ENCODE data around the gene CELSR1.

Gene CELSR1

GRCh38 chr22:46349681-46350080 is 187.7 kb downstream of the CELSR1 start:
- DNase-seq (ENCODE audit: low read depth), result no peak

DNA sequence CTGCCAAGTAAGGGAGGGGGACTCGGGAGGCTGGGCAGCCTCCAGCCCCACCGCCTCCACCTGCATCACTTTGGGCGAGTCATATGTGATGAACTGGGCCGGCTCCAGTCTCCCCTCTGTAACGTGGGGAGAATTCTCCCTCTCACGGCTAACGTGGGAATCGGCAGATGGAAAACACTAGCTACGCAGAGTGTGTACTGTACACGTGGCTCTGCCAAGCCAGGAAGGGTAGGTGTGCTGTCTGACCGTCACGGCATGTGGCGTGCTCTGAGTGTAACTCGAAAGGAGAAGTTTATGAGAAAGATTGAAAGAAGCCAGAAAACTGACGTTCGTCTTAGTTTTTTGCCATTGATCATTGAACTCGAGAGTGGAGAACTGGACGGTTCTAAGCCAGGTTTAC is 188.2 kb downstream of the CELSR1 start:
- no peak for DNase-seq (ENCODE audit: low read depth)

DNA sequence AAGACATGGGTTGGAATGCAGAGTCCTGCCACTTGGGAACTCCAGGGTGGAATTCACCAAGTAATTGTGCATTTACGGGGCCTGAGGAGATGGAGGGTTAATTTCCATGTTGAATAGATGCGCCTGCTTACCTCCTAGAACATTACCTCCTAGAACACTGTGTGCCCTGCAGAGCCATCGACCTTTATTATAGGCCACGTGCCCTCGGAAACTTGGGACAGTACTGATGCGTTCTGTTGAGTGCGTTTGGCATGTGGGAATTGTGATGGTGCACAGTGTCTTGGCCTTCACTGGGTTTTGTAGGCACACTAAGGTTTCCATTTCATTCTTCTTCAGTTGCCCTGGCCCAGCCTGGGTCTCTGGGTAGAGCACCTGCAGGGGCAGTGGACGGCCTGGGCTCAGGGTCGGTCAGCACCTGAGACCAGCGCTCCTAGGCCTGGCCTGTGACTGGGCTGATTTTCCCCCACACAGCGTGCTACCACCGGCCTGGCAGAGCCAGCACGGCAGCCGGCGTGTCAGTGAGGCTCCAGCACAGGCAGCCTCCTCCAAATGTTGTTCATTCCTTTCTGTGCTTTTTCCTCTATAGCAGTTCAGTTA is 189.2 kb downstream of the CELSR1 start:
- DNase-seq (ENCODE audit: low read depth), result no peak

GRCh38 chr22:46347646-46348045 is 189.8 kb downstream of the CELSR1 start:
- DNase-seq (ENCODE audit: low read depth), result no peak

DNA sequence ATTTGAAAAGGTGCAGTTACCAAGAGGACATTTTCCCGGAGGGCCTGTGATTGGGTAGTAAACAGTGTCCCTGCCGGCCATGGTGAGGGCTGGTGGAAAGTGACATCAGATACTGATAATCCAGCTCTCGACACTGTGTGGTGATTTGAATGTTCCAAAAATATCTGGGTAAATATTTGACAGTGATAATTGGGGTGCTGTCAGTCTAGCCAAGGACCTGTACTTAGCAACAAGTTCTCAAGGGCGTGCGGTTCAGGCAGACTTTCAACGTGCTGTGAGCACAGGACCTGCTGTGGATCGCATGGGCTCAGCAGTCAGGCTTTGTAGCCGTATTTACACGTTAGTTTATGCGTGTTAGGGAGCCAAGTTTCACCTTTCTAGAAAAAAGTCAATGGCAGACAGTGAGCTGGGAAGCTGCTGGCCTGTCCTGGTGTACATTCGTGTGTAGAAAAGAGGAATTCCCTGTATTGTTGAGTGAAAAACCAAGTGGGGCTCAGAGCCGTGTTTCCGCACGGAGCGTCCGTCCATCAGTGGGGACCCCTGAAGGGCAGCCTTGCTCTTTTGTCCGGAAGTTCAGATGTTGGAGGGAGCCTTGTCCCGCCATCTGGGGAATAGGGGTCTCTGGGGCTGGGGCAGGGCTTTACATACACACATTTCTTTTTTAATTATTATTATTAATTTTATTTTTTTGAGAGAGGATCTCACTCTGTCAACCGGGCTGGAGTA is 190.6 kb downstream of the CELSR1 start:
- no peak for DNase-seq (ENCODE audit: low read depth)

GRCh38 chr22:46340676-46341075 is 196.7 kb downstream of the CELSR1 start:
- no peak for DNase-seq (ENCODE audit: low read depth)

DNA sequence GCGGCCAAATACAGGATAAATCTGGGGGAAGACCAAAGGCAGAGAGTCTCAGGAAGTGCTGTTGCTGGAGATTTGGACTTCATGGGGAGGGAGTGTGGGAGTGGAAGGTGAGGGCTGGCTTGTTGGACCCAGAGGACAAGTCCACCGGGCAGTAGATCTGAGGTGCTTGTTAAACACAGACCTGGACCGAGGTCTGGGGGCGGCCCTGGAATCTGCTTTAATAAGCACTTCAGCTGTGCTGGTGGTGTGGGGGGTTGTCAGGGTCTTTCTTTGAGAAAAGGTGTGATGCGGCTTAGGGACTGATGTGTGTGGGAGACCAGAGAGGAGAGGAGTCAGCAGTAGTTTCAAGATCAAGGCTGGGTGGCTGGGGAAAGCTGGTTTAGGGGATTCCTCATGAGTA is 197.5 kb downstream of the CELSR1 start:
- no peak for DNase-seq (ENCODE audit: low read depth)

GRCh38 chr22:46338636-46339035 is 198.8 kb downstream of the CELSR1 start:
- no peak for DNase-seq (ENCODE audit: low read depth)

DNA sequence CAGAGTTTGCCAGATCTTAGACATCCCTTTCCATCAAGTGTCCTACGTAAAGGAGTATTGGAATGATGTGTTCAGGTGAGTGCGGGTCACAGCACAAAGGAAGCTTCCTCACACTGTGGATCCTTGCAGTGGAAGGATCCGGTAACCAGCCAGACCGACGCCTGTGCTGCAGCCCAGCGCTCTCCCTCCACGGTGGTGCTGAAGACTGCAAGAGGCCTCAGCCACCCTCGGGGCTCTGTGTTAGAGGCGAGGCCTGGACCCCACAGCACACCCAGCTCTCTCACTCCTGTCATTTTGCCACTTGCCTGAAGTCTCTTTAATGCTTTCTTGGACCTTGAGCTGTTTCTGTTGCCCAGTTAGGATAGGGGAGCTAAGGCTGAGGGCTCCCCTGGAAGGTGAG is 199.6 kb downstream of the CELSR1 start:
- DNase-seq (ENCODE audit: low read depth), result no peak

DNA sequence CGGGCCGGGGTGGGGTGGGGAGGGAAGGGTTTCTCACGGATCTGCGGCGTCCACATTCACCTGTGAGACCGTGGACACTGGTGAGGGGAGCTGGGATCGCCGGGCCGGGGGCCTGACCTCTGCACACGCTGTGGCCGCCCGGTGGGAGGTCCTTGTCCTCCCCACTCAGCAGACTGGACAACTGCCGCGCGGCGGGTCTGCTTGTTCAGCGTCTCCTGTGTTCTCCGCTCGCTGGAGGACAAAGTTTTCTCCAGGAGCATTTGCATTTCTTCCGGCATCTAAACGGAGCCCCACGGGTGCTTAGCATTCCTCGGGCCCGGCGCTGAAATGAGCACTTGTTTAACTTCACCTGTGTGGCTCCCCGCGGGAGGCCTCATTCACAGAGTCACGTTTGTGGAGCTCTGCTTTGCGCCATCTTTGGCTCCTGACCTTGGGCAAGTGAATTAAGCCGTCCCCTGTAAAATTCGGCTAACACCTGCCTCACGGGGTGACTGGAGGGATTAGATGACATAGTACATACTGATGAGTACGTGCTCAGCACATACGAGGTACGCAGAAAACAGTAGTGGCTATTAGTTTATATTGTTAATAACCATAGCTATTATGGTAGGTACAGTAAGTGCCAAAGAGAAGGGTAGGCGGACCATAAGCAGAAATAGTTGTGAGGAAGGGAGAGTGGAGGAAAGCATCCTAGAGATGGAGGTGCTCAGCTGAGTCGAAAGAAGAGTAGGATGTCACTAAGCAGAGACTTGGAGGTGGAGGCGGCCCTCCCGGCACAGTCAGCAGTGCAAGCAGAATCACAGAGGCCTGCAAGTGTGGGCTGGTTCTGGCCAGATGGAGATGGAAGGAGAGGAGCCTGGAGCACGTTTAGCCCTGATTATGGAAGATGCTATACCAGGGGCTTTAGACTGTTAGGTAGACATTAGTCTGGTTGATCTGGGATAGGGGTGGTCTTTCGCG is 201.0 kb downstream of the CELSR1 start:
- DNase-seq (ENCODE audit: low read depth), result no peak

DNA sequence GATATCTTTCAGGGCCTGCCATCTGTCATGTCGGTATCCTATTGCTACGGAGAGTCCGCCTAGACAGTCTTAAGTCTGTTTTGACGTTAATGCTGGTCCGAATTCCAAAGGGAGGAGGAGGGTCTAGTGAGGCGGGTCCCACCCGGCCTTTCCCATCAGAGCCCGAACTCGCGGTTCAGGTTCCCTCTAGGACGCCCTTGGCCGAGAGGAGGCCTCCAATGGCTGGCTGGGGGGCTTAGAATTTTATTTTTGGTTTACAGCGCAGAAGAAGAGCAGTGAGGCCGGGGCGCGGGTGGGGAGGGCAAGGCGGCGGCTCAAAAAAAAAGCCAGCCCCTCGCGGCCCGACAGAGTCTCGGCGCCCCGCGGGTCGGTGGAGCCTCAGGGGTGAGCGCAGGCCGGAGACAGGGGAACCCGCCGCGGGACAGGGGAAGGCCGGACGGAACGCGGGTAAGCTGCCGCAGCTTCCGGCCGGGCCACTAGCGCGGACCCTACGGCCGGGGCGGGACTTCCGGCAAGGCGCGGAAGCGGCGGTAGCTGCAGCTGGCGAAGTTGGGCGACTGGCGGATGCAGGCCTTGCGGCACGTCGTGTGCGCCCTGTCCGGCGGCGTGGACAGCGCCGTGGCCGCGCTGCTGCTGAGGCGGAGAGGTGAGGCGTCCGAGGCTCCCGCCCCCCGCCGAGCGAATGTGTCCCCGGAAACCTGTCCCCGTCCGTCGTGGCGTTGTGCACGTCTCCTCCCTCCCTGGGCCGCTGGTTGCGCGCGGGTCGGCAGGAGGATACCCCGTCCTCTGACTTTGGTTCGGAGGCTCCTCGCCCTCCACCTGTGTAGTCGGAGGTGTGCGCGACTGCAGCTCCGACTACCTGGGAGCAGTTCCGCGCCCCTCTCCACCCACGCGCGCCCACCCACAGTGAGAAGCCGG is 202.0 kb downstream of the CELSR1 start, which contains the start of gene TRMU:
Gene TRMU, plus strand, starts transcription at position 514 of the 918 bp plus-strand sequence. Its CDS starts 51 bp downstream, at position 565.
- DNase-seq (ENCODE audit: low read depth), result peak; percentile 72

DNA sequence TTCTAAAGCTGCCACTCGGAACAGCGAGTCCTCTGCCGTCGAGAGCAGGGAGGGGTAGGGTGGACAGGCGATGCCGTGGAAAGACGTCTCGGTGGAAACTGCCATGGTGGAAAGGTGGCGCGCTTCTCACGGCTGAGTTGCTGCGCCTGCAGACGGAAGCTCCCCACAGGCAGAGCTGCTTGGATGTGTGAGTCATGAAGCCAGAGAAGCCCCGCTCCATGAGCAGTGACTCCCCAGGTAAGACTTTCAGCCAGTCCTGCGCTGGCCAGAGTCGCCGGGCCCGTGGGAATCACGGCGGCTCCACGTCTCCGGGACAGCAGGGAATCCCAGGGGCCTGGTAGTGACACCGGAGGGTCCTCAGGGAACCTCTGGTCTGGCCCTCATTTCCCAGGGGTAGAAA is 205.9 kb downstream of the CELSR1 start:
- DNase-seq (ENCODE audit: low read depth), result no peak

- no peak for DNase-seq (ENCODE audit: low read depth)
These were observed 207.0 kb downstream of the CELSR1 start for GRCh38 chr22:46330426-46330825.

DNA sequence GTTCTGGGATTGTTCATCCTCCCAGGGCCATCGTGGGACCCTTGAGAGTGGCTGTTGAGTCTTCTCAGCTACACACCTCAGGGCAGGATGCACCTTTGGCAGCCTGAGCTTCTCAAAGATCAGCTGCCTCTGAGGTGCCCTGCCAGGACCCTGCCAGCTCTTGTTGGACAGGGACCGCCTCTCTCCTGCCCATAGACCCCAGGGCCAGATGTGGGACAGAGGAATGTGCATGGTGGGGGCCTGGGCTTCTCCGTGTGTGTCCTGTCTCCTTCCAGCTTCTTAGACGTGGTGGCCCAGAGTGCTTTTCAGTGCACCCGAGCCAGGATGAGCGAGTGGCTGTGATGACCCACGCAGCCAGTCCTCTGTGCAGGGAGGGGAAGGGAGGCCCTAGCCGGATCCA is 207.8 kb downstream of the CELSR1 start:
- DNase-seq (ENCODE audit: low read depth), result no peak

DNA sequence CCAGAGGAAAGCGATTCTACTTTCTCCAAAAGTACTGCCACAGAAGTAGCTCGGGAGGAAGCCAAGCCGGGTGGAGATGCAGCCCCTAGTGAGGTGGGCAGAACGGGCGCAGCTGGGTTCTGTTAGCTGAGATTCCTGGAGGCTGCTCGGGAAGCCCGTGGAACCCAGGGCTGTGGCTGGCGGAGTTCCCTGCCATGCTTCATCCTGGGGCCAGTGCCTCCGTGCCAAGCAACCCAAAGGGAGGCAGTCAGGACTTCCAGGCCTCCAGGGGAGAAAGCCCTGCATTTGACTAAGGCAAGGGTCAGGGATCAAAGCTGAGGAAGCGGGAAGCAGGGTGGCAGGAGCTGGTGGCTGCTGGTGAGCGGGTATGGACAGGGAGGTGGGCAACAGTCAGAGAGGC is 208.6 kb downstream of the CELSR1 start:
- no peak for DNase-seq (ENCODE audit: low read depth)

- no peak for DNase-seq (ENCODE audit: low read depth)
These were observed 209.5 kb downstream of the CELSR1 start for GRCh38 chr22:46327691-46328465.

DNA sequence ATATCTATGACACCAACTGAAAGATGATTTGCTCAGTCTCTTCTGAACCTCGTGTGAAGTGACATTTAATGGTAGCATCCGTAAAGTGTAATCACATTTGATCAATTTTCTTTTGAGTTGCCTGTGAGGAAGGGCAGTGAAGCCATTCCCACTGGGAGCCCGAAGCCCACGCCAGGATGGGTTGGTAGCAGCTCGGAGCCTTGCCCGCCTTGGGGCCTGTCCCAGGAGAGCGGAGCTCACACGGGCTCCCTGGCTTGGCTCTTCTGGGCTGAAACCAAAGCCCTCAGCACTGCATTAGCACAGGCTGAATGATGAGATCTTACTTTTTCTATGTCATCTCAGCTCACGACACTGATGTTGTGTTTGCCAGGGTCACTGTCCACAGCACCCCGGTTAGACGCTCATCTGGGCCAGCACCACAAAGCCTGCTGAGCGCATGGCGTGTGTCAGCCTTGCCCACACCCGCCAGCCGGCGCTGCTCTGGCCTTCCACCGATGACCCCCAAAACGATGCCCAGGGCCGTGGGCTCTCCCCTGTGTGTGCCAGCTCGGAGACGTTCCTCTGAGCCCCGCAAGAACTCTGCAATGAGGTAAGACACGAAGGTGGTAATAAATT is 211.2 kb downstream of the CELSR1 start:
- DNase-seq (ENCODE audit: low read depth), result no peak

- no peak for DNase-seq (ENCODE audit: low read depth)
These were observed 214.3 kb downstream of the CELSR1 start for GRCh38 chr22:46323162-46323561.

DNA sequence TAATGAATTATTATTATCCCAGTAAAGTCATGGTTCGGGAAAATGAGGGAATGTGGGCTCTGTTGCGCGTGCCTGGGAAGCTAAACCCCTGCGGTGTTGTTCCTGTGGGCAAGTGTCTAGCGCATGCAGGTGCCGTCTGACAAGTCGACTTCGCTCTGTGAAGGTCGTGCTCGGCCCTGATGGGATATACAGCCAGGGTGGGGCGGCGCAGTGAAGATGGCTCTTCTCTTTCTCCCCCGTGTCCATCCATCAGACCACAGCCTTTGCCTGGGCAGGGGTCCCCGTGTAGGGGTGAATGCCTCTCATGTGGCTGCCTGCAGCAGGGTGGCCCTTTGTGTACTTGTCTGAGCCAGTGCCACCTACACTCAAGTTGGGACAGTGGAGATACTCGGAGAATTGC is 214.7 kb downstream of the CELSR1 start:
- no peak for DNase-seq (ENCODE audit: low read depth)

DNA sequence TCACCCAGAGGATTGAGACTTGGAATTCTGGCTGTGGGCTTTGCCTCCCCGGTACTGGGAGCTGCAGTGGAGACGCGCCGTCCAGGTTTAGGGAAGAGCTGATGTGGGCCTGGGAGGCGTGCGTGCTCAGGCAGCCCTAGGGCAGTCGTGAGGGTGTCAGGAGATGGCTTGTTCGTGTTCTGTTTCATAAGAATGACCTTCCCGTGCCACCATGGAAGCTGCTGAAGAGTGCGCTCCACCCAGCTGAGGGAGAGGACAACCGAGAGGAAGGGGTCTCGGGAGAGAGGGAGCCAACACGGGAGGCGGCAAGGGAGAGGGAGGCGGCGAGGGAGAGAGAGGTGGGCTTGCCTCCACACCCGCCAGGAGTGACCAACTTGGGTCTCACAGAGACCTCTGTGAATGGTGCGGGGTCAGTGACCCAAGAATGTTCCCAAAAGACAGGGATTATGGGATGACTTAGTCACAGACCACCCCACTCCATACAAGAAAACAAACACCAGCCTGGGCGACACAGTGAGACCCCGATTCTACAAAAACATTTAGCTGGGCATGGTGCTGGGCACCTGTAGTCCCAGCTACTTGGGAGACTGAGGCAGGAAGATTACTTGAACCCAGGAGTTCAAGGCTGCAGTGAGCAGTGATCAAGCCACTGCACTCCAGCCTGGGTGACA is 216.6 kb downstream of the CELSR1 start:
- DNase-seq (ENCODE audit: low read depth), result no peak

Data from activated T-cell treated with anti-CD3 and anti-CD28 coated beads for 24 hours (primary cell).